DMS53 (cell line): ENCODE data around the gene ZBED4.

Experiments
- DNase-seq: peaks from one replicate; lab custom pipeline; 2025; lab: John Stamatoyannopoulos, UW

The ZBED4 gene

GRCh38 chr22:49880281-49880680 lies 26.6 kb downstream of the ZBED4 start:
- DNase-seq: no peak

GRCh38 chr22:49881856-49882255 lies 28.2 kb downstream of the ZBED4 start:
- DNase-seq: no peak

GRCh38 chr22:49882519-49883293 lies 29.1 kb downstream of the ZBED4 start:
- no peak for DNase-seq

- no peak for DNase-seq
Observed at GRCh38 chr22:49883294-49883640, 29.6 kb downstream of the ZBED4 start.

- no peak for DNase-seq
Observed at GRCh38 chr22:49884075-49884474, 30.4 kb downstream of the ZBED4 start.

GRCh38 chr22:49884503-49885260 lies 31.0 kb downstream of the ZBED4 start:
- no peak for DNase-seq

GRCh38 chr22:49885281-49885680 lies 31.6 kb downstream of the ZBED4 start:
- no peak for DNase-seq

GRCh38 chr22:49885881-49886280 lies 32.2 kb downstream of the ZBED4 start:
- no peak for DNase-seq

GRCh38 chr22:49886346-49887063 lies 32.9 kb downstream of the ZBED4 start:
- no peak for DNase-seq

- DNase-seq: no peak
Observed at GRCh38 chr22:49887064-49887451, 33.4 kb downstream of the ZBED4 start.

GRCh38 chr22:49887702-49888101 lies 34.1 kb downstream of the ZBED4 start:
- DNase-seq: no peak

GRCh38 chr22:49889071-49889470 lies 35.4 kb downstream of the ZBED4 start:
- no peak for DNase-seq

- no peak for DNase-seq
Observed at GRCh38 chr22:49892226-49892899, 38.7 kb downstream of the ZBED4 start.

- no peak for DNase-seq
Observed at GRCh38 chr22:49893025-49893424, 39.4 kb downstream of the ZBED4 start.

- DNase-seq: no peak
Observed at GRCh38 chr22:49894322-49895054, 40.8 kb downstream of the ZBED4 start.

- no peak for DNase-seq
Observed at GRCh38 chr22:49896201-49896600, 42.6 kb downstream of the ZBED4 start.

- no peak for DNase-seq
Observed at GRCh38 chr22:49897015-49897684, 43.5 kb downstream of the ZBED4 start.

GRCh38 chr22:49899530-49899929 lies 45.9 kb downstream of the ZBED4 start:
- DNase-seq: no peak

GRCh38 chr22:49900441-49901230 lies 47.0 kb downstream of the ZBED4 start:
- no peak for DNase-seq

- no peak for DNase-seq
Observed at GRCh38 chr22:49901457-49901856, 47.8 kb downstream of the ZBED4 start.
